GM23338 (cell line): ENCODE measurements around the gene ALDH3A2. TPM values are rescaled to one million over a fixed set of nuclear protein-coding genes. Genes with fewer than 3 reads are reported as not detected.

Experiments used
- ATAC-seq: fragments of 200-7000 bp; cut with Tn5 transposase; 3 replicates; pipeline ENCODE4 v1.9.1; 2020
- DNase-seq: peaks from one replicate; pipeline ENCODE4 v3.0.0-alpha.2; 2015; ENCODE audit warnings: low spot score
- H2AFZ ChIP-seq: fragments of 200-600 bp; sonication (generic); 2 replicates; pipeline ENCODE4 v1.8.0; 2016; ENCODE audit warnings: antibody characterized with exemption, mild to moderate bottlenecking, moderate library complexity
- H3F3A ChIP-seq: fragments of 200-600 bp; sonication (generic); replicated peaks from 2 replicates; pipeline ENCODE4 v1.8.0; 2017; ENCODE audit warnings: antibody characterized with exemption, mixed run types, low read depth
- H3K27ac ChIP-seq: fragments of 200-600 bp; sonication (generic); 2 replicates; pipeline ENCODE4 v1.6.1; 2016; ENCODE audit warnings: low read depth
- H3K27me3 ChIP-seq: fragments of 200-600 bp; sonication (generic); 2 replicates; pipeline ENCODE4 v1.8.0; 2016; ENCODE audit warnings: mild to moderate bottlenecking, mixed run types, moderate library complexity; ENCODE audit not compliant: insufficient read depth
- H3K36me3 ChIP-seq: fragments of 200-600 bp; sonication (generic); 2 replicates; pipeline ENCODE4 v1.8.0; 2016; ENCODE audit warnings: mild to moderate bottlenecking; ENCODE audit not compliant: insufficient read depth
- H3K4me1 ChIP-seq: fragments of 200-600 bp; sonication (generic); 2 replicates; pipeline ENCODE4 v1.8.0; 2016; ENCODE audit warnings: mild to moderate bottlenecking, moderate library complexity; ENCODE audit not compliant: insufficient read depth
- H3K4me2 ChIP-seq: fragments of 200-600 bp; sonication (generic); 2 replicates; pipeline ENCODE4 v1.7.1; 2017; ENCODE audit warnings: mixed run types
- H3K4me3 ChIP-seq: fragments of 200-600 bp; sonication (generic); 2 replicates; pipeline ENCODE4 v1.6.1; 2016; ENCODE audit warnings: mixed run types
- H3K79me2 ChIP-seq: fragments of 200-600 bp; sonication (generic); replicated peaks from 2 replicates; pipeline ENCODE4 v1.8.0; 2017; ENCODE audit warnings: mild to moderate bottlenecking; ENCODE audit not compliant: insufficient read depth
- H3K9me2 ChIP-seq: fragments of 200-600 bp; sonication (generic); 2 replicates; pipeline ENCODE4 v1.8.0; 2017; ENCODE audit not compliant: insufficient read depth
- H4K20me1 ChIP-seq: fragments of 200-600 bp; sonication (generic); replicated peaks from 2 replicates; pipeline ENCODE4 v1.8.0; 2017; ENCODE audit warnings: mild to moderate bottlenecking; ENCODE audit not compliant: insufficient read depth
- H3K27ac Mint-ChIP-seq: 2 replicates; pipeline ENCODE4 v1.8.0; 2020; ENCODE audit warnings: inconsistent platforms, mild to moderate bottlenecking, moderate library complexity, mixed read lengths
- H3K27me3 Mint-ChIP-seq: 3 replicates; pipeline ENCODE4 v1.8.0; 2022; ENCODE audit warnings: low read depth, mild to moderate bottlenecking, moderate library complexity, mixed read lengths, inconsistent platforms; ENCODE audit not compliant: insufficient read depth, poor library complexity
- H3K36me3 Mint-ChIP-seq: 3 replicates; pipeline ENCODE4 v1.8.0; 2021; ENCODE audit warnings: low read depth, mild to moderate bottlenecking, inconsistent platforms, moderate library complexity, mixed read lengths
- H3K4me1 Mint-ChIP-seq: 3 replicates; pipeline ENCODE4 v1.8.0; 2020; ENCODE audit warnings: mild to moderate bottlenecking, inconsistent platforms, mixed read lengths
- H3K4me3 Mint-ChIP-seq: 3 replicates; pipeline ENCODE4 v1.8.0; 2021; ENCODE audit warnings: moderate library complexity, mild to moderate bottlenecking, inconsistent platforms, mixed read lengths
- H3K9me3 Mint-ChIP-seq: 3 replicates; pipeline ENCODE4 v1.8.0; 2020; ENCODE audit warnings: moderate library complexity, mild to moderate bottlenecking, inconsistent platforms, mixed read lengths
- CREB1 ChIP-seq: fragments of 250-450 bp; sonication (Bioruptor Pico); IDR thresholded peaks from 2 replicates; pipeline ENCODE4 v1.5.0; 2020; ENCODE audit warnings: low read depth, mild to moderate bottlenecking, moderate library complexity
- CTCF ChIP-seq, 2 experiments: fragments of 200-600 bp in 1 of 2; sonication (generic) in 1 of 2; conservative IDR thresholded peaks; 2 replicates each; pipeline versions ENCODE4 v1.5.1 to v1.6.1; 2016 to 2017; ENCODE audit warnings: antibody characterized with exemption in 2 of 2, low read depth in 2 of 2, mild to moderate bottlenecking in 2 of 2, moderate library complexity in 1 of 2
- ETS1 ChIP-seq: IDR thresholded peaks from 2 replicates; pipeline ENCODE4 v1.6.1; 2016; ENCODE audit warnings: antibody characterized with exemption
- EZH2 ChIP-seq: fragments of 200-600 bp; sonication (generic); IDR thresholded peaks from one replicate; pipeline ENCODE4 v1.8.0; 2017; ENCODE audit warnings: antibody characterized with exemption, mild to moderate bottlenecking, low read depth; ENCODE audit not compliant: unreplicated experiment
- EZH2phosphoT487 ChIP-seq: fragments of 200-600 bp; sonication (generic); IDR thresholded peaks from one replicate; pipeline ENCODE4 v1.8.1; 2018; ENCODE audit warnings: antibody characterized with exemption; ENCODE audit not compliant: unreplicated experiment
- JUNB ChIP-seq: IDR thresholded peaks from one replicate; pipeline ENCODE4 v1.6.1; 2016; ENCODE audit warnings: antibody characterized with exemption; ENCODE audit not compliant: unreplicated experiment
- NANOG ChIP-seq: IDR thresholded peaks from 2 replicates; pipeline ENCODE4 v1.6.1; 2016; ENCODE audit warnings: antibody characterized with exemption, borderline replicate concordance
- POLR2AphosphoS5 ChIP-seq: IDR thresholded peaks from 2 replicates; pipeline ENCODE4 v1.6.1; 2016; ENCODE audit warnings: antibody characterized with exemption, low read depth
- REST ChIP-seq: IDR thresholded peaks from one replicate; pipeline ENCODE4 v1.6.1; 2018; ENCODE audit warnings: antibody characterized with exemption; ENCODE audit not compliant: unreplicated experiment
- STAT1 ChIP-seq: IDR thresholded peaks from one replicate; pipeline ENCODE4 v1.6.1; 2016; ENCODE audit warnings: antibody characterized with exemption; ENCODE audit not compliant: unreplicated experiment
- ZNF114 ChIP-seq: fragments of 250-450 bp; sonication (Bioruptor Pico); IDR thresholded peaks from 2 replicates; pipeline ENCODE4 v1.5.0; 2020; ENCODE audit warnings: mild to moderate bottlenecking, moderate library complexity
- ZNF331 ChIP-seq: fragments of 250-450 bp; sonication (Bioruptor Pico); IDR thresholded peaks from 2 replicates; pipeline ENCODE4 v1.5.0; 2020; ENCODE audit warnings: low read depth, mild to moderate bottlenecking, moderate library complexity
- polyA plus RNA-seq: library from polyadenylated mRNA; unstranded; fragments of >200 nt; fragmentation: Nextera tagmentation; extraction: Ambion mirVana; gene quantifications from 2 replicates; pipeline ENCODE4 v1.2.1, GENCODE V29; 2016
- total RNA-seq: library from RNA; depleted of rRNA; stranded (reverse); fragments of >200 nt; shearing (Covaris generic); gene quantifications from 2 replicates; pipeline ENCODE4 v1.2.3, GENCODE V29; 2014

The ALDH3A2 gene
- total and polyA plus RNA-seq, 2 experiments from 2014 or later: 31.3 to 159 TPM

DNA sequence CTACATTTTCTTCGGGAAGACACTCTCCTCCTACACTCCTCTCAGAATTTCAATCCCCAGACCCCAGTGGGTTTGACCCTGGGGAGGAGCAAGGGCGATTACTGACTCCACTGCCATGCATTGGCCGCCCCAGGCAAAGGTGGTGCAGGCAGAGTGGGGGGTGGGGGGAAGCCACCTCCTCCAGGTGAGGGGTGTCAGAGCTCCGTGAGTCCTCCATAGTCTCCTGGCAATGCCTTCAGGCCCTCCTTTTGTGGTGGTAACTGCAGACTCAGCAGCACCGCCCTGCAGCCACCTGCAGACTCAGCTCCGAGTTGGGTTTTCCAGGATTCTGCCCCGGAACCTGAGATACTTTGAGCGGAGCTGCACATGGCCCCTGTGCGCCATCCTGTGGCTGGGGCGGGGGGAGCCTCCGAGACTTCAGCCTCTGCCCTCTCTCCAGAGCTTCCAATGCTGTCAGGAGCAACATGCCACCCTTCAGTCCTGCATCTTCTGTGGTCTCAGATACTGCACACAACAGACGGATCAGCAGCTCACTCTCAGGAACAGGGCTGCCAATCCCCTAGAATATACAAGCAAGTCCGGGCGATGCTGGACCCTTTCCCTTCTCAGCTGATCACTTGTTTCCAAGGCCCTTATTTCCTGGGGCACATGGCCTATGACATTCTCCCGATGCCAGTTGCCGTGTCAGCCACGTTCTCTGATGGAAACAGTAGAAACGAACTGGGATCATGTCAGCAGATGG lies 70.2 kb downstream of the ALDH3A2 start:
- no peaks in the 10 kb centered on the region for H3K27me3 ChIP-seq
- H3K4me2 ChIP-seq: no peak overlapping the region
- H3K9me2 ChIP-seq: no peaks in the 10 kb centered on the region
- no peaks in the 10 kb centered on the region for H3K36me3 ChIP-seq
- no peak overlapping the region for H3K4me3 Mint-ChIP-seq
- H2AFZ ChIP-seq: no peak overlapping the region
- peak; percentile 69 to 79 for TF ChIP-seq CTCF (conservative IDR thresholded peaks at IDR 0.05; ENCODE audit: low read depth in 2 of 2)
- TF ChIP-seq EZH2phosphoT487: no peak
- no peak for TF ChIP-seq ZNF331 (CRISPR knock-in tag)
- peaks cover 6% of the 10 kb centered on the region for H3K4me1 Mint-ChIP-seq
- no peak overlapping the region for H3K27ac Mint-ChIP-seq
- no peaks in the 10 kb centered on the region for H3K4me1 ChIP-seq
- ATAC-seq (peak; percentile 85), DNase-seq (peak; percentile 78)
- H3K27ac ChIP-seq: no peak overlapping the region
- no peak overlapping the region for H3K4me3 ChIP-seq
- H4K20me1 ChIP-seq: no peaks in the 10 kb centered on the region
- H3K36me3 Mint-ChIP-seq: no peaks in the 10 kb centered on the region
- no peaks in the 10 kb centered on the region for H3F3A ChIP-seq
- no peaks in the 10 kb centered on the region for H3K79me2 ChIP-seq
- H3K27me3 Mint-ChIP-seq: peaks cover 10% of the 10 kb centered on the region
- no peaks in the 10 kb centered on the region; the same call in 2 of the 3 replicates for H3K9me3 Mint-ChIP-seq

DNA sequence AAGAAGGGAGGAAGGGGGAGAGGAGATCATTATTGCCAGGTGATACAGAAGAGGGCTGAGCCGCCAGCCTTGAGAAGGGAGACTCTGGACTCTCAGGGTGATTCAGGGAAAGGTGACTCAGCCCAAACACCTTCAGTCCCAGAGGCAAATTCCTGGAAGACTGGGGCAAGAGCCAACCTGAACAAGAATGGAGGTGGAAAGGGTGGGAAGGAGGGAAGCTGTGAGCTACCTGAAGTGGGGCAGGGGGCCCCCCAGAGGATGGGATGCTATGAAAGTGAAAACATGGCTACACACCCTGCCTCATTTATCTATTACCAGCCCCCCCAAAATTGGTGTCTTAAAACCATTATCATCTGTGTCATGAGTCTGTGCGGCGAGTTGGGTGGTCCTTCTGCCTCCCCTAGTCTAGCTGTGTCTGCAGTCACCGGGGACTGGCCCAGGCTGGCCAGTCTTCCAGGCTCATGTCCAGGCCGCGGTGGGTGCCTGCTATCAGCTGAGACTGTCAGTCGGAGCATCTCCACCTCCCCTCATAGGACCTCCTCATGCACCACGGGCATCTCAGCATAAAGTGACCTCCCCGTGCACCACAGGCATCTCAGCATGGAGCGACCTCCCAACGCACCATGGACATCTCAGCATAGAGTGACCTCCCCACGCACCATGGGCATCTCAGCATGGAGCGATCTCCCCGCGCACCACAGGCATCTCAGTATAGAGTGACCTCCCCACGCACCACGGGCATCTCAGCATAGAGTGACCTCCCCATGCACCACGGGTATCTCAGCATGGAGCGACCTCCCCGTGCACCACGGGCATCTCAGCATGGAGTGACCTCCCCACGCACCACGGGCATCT lies 71.0 kb downstream of the ALDH3A2 start:
- H3K79me2 ChIP-seq: no peaks in the 10 kb centered on the region
- Mint-ChIP-seq H3K27me3 (peaks cover 7% of the 10 kb centered on the region), H3K9me3 (no peaks in the 10 kb centered on the region; the same call in 2 of the 3 replicates), H3K36me3 (no peaks in the 10 kb centered on the region), H3K27ac (peak overlapping the region; percentile 16; the same call in 1 of the 2 replicates), H3K4me3 (no peak overlapping the region), H3K4me1 (peaks cover 3% of the 10 kb centered on the region)
- H3K27me3 ChIP-seq: no peaks in the 10 kb centered on the region
- no peak overlapping the region for H2AFZ ChIP-seq
- H3K4me3 ChIP-seq: no peak overlapping the region
- ATAC-seq (no peak), DNase-seq (no peak)
- H3K36me3 ChIP-seq: no peaks in the 10 kb centered on the region
- H3K9me2 ChIP-seq: no peaks in the 10 kb centered on the region
- no peaks in the 10 kb centered on the region for H3K4me1 ChIP-seq
- H4K20me1 ChIP-seq: no peaks in the 10 kb centered on the region
- H3F3A ChIP-seq: no peaks in the 10 kb centered on the region
- no peak overlapping the region for H3K4me2 ChIP-seq
- H3K27ac ChIP-seq: no peak overlapping the region
- TF ChIP-seq POLR2AphosphoS5 (no peak), CTCF (conservative IDR thresholded peaks at IDR 0.05; ENCODE audit: low read depth in 2 of 2) (no peak; a peak in 1 of 4 replicates), EZH2phosphoT487 (no peak), ZNF114 (CRISPR knock-in tag) (no peak), ZNF331 (CRISPR knock-in tag) (no peak), REST (no peak), ETS1 (no peak), EZH2 (no peak), CREB1 (CRISPR knock-in tag) (no peak), NANOG (no peak), JUNB (no peak), STAT1 (no peak)
